Hematopoietic multipotent progenitor cell treated with erythropoietin and hydrocortisone succinate and interleukin-3 and kit ligand, for 17 days (in vitro differentiated cells): ENCODE measurements around the gene RARA.
A peak's percentile ranks its signal among the peaks of the same experiment; 100 is the strongest.
"Not testable (repeated sequence)": the region's sequence is repeated elsewhere in the genome, so short reads cannot be mapped to it uniquely, and the experiment has no call there.

Source experiments
- DNase-seq: peaks from one replicate; pipeline ENCODE4 v3.0.0-alpha.2; 2015; ENCODE audit warnings: low spot score

RARA gene

GRCh38 chr17:40358323-40359038 is 49.5 kb downstream of the RARA start:
- peak; percentile 85 for DNase-seq

GRCh38 chr17:40360091-40360490 is 51.1 kb downstream of the RARA start:
- no peak for DNase-seq

GRCh38 chr17:40361063-40361924 is 52.3 kb downstream of the RARA start:
- DNase-seq, result no peak

GRCh38 chr17:40361925-40362695 is 53.1 kb downstream of the RARA start:
- no peak for DNase-seq

GRCh38 chr17:40362696-40363110 is 53.7 kb downstream of the RARA start:
- no peak for DNase-seq

GRCh38 chr17:40363111-40363827 is 54.3 kb downstream of the RARA start:
- DNase-seq, result no peak

- no peak for DNase-seq
Observed at GRCh38 chr17:40364121-40364861, 55.3 kb downstream of the RARA start, which contains the start of gene GJD3. TSS of gene GJD3 (minus strand) at chr17:40364737. CDS start at chr17:40363815, 922 bp downstream.

- no peak for DNase-seq
Observed at GRCh38 chr17:40364906-40365305, 55.9 kb downstream of the RARA start.

GRCh38 chr17:40366076-40366860 is 57.3 kb downstream of the RARA start:
- no peak for DNase-seq

- DNase-seq, result no peak
Observed at GRCh38 chr17:40366861-40367518, 58.0 kb downstream of the RARA start.

GRCh38 chr17:40367728-40368127 is 58.7 kb downstream of the RARA start:
- not testable (repeated sequence) for DNase-seq

GRCh38 chr17:40369923-40370322 is 60.9 kb downstream of the RARA start:
- DNase-seq, result no peak

- DNase-seq, result no peak
Observed at GRCh38 chr17:40371261-40371929, 62.4 kb downstream of the RARA start.

GRCh38 chr17:40372031-40372430 is 63.1 kb downstream of the RARA start:
- DNase-seq, result no peak

- not testable (repeated sequence) for DNase-seq
Observed at GRCh38 chr17:40372644-40373043, 63.7 kb downstream of the RARA start.

- no peak for DNase-seq
Observed at GRCh38 chr17:40373324-40373723, 64.3 kb downstream of the RARA start.

- DNase-seq, result no peak
Observed at GRCh38 chr17:40373999-40374398, 65.0 kb downstream of the RARA start.

- no peak for DNase-seq
Observed at GRCh38 chr17:40374821-40375498, 66.0 kb downstream of the RARA start.
